Naive B cell (primary cell): ENCODE data around the gene OTOGL. TPM values are rescaled to one million over a fixed set of nuclear protein-coding genes. Genes with fewer than 3 reads are reported as not detected.
"Not testable (repeated sequence)": the region's sequence is repeated elsewhere in the genome, so short reads cannot be mapped to it uniquely, and the experiment has no call there.

Source experiments
- ATAC-seq, 2 donors: fragments of 150-1000 bp; cut with Tn5 transposase; 2 replicates each; pipeline ENCODE4 v1.10.0; 2021; ENCODE audit warnings: low read depth in 2 of 2, mild to moderate bottlenecking in 2 of 2, moderate library complexity in 2 of 2
- DNase-seq: peaks from one replicate; pipeline ENCODE4 v3.0.0; 2022
- H3K27ac Mint-ChIP-seq, 6 donors: one replicate each; pipeline ENCODE4 v1.8.0; 2020 to 2022; ENCODE audit warnings: mild to moderate bottlenecking in 6 of 6, mixed read lengths in 6 of 6, moderate library complexity in 5 of 6, inconsistent platforms in 2 of 6
- H3K27me3 Mint-ChIP-seq, 3 donors: one replicate each; pipeline ENCODE4 v1.8.0; 2021 to 2022; ENCODE audit warnings: mixed read lengths in 3 of 3, mild to moderate bottlenecking in 1 of 3
- H3K36me3 Mint-ChIP-seq, 2 donors: one replicate each; pipeline ENCODE4 v1.8.0; 2020 to 2022; ENCODE audit warnings: mixed read lengths in 2 of 2, inconsistent platforms in 1 of 2, mild to moderate bottlenecking in 1 of 2
- H3K4me1 Mint-ChIP-seq, 3 donors: one replicate each; pipeline ENCODE4 v1.8.0; 2020 to 2022; ENCODE audit warnings: mixed read lengths in 3 of 3, inconsistent platforms in 1 of 3, mild to moderate bottlenecking in 1 of 3, moderate library complexity in 1 of 3
- H3K4me3 Mint-ChIP-seq, 8 donors: one replicate each; pipeline ENCODE4 v1.8.0; 2020 to 2022; ENCODE audit warnings: mild to moderate bottlenecking in 8 of 8, mixed read lengths in 8 of 8, moderate library complexity in 8 of 8, inconsistent platforms in 2 of 8
- H3K9me3 Mint-ChIP-seq, 7 donors: one replicate each; pipeline ENCODE4 v1.8.0; 2020 to 2022; ENCODE audit warnings: mixed read lengths in 7 of 7, mild to moderate bottlenecking in 5 of 7, inconsistent platforms in 2 of 7, moderate library complexity in 1 of 7
- polyA plus RNA-seq, 6 donors: library from polyadenylated mRNA; unstranded; fragments of 300-500 nt; fragmentation: Illumina TruSeq; gene quantifications; one replicate each; pipeline ENCODE4 v1.2.3, GENCODE V29; 2021; ENCODE audit warnings: low read depth in 6 of 6

Gene OTOGL
- polyA plus RNA-seq, 6 donors from 2014 or later: not detected

DNA sequence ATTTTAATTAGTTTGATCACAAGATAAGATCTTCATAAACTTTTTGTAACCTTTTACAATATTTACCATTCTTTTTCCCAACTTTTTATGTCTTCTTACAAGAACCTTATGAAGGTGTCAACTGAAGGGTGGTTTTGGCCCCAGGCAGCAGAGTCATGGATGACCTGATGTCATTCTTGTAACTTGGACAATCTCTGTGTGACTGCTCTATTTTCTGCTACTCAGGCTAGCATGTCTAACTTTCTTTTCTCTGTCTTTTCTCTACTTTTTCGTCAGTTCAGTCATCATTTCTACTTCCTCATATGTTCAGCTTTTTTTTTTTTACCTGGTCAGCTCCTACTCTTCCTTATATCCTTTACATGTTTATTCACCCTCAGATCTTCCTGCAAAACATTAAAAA, 194.0 kb downstream of the OTOGL start:
- Mint-ChIP-seq H3K36me3 (no peaks in the 10 kb centered on the region), H3K9me3 (peaks cover 0 to 4% (median 0%) of the 10 kb centered on the region in 7 donors), H3K4me3 (no peak overlapping the region), H3K27ac (no peak overlapping the region), H3K27me3 (peaks cover 0 to 3% (median 0%) of the 10 kb centered on the region in 3 donors), H3K4me1 (no peaks in the 10 kb centered on the region)
- no peak for ATAC-seq
- no peak for DNase-seq

DNA sequence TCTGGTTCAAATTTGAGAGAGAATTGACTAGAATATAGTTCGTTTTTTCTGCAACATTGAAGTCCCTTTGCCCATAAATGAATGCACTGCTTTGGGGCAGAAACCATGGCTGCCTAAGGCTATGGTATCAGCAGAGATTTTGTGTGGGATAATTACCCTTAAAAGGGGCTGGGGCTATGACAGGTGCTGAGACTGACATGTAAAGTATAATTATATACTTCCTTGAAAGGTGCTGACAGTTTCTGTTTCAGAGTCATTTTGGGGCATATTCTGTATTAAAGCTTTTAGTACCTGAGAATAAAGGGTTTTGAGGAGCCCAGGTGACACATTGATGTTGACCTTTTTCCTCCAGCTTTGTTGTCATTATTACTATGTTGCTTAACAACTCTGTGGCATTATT, 194.4 kb downstream of the OTOGL start:
- H3K4me3 Mint-ChIP-seq: no peak overlapping the region
- ATAC-seq: no peak
- H3K9me3 Mint-ChIP-seq: peaks cover 0 to 4% (median 0%) of the 10 kb centered on the region in 7 donors
- DNase-seq: no peak
- H3K4me1 Mint-ChIP-seq: no peaks in the 10 kb centered on the region
- no peak overlapping the region for H3K27ac Mint-ChIP-seq
- peaks cover 0 to 3% (median 0%) of the 10 kb centered on the region in 3 donors for H3K27me3 Mint-ChIP-seq
- no peaks in the 10 kb centered on the region for H3K36me3 Mint-ChIP-seq

DNA sequence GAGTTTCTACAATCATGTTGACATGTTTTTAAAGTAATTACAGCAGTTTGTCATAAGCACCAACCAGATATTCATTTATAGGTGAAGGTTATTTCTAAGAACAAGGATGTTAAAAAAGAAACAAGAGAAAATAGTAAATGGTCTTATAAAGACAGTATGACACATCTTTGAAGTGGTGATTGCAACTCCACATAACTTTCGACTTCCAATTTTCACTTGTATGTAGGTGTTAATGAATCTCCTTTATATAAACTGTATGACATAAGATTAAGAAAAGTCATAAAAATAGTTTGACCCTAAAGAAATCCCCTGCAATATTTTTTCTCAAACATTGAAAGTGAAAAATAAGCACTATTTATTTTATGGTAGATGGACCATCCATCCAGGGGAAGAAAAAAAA, 199.9 kb downstream of the OTOGL start:
- no peaks in the 10 kb centered on the region for H3K36me3 Mint-ChIP-seq
- no peak for DNase-seq
- H3K4me3 Mint-ChIP-seq: no peak overlapping the region
- no peak overlapping the region for H3K27ac Mint-ChIP-seq
- no peaks in the 10 kb centered on the region for H3K27me3 Mint-ChIP-seq
- ATAC-seq: no peak
- H3K4me1 Mint-ChIP-seq: no peaks in the 10 kb centered on the region
- H3K9me3 Mint-ChIP-seq: peaks cover 0 to 2% (median 0%) of the 10 kb centered on the region in 7 donors

DNA sequence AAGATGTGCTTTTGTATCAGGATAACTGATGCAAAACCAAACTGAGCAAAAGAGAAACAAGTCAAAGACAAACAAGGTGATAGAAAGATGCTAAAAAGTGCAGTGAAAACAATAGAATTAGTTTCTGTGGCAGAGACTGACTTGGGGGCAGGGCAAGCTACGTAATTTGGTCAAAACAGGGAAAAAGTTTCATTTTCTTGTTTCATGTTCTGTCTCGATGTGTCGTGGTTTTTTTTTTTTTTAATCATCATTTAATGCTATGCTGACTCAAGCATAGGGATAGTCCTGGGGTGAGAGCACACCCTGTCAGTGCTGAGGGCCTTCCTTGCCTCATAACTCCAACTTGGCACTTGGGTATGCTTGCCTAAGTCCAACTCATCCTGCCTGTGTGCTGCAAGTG, 200.6 kb downstream of the OTOGL start:
- ATAC-seq: no peak
- DNase-seq: no peak
- H3K9me3 Mint-ChIP-seq: peaks cover 0 to 2% (median 0%) of the 10 kb centered on the region in 7 donors
- no peaks in the 10 kb centered on the region for H3K36me3 Mint-ChIP-seq
- H3K4me3 Mint-ChIP-seq: no peak overlapping the region
- no peak overlapping the region for H3K27ac Mint-ChIP-seq
- no peaks in the 10 kb centered on the region for H3K27me3 Mint-ChIP-seq
- no peaks in the 10 kb centered on the region for H3K4me1 Mint-ChIP-seq

DNA sequence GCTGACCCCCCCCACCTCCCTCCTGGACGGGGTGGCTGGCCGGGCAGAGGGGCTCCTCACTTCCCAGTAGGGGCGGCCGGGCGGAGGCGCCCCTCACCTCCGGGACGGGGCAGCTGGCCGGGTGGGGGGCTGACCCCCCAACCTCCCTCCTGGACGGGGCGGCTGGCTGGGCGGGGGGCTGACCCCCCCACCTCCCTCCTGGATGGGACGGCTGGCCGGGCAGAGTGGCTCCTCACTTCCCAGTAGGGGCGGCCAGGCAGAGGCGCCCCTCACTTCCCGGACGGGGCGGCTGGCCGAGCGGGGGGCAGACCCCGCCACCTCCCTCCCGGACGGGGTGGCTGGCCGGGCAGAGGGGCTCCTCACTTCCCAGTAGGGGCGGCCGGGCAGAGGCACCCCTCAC, 208.1 kb downstream of the OTOGL start:
- not testable (repeated sequence) for H3K27me3 Mint-ChIP-seq, H3K9me3 Mint-ChIP-seq, H3K4me3 Mint-ChIP-seq, H3K27ac Mint-ChIP-seq, DNase-seq, ATAC-seq, H3K36me3 Mint-ChIP-seq, H3K4me1 Mint-ChIP-seq

DNA sequence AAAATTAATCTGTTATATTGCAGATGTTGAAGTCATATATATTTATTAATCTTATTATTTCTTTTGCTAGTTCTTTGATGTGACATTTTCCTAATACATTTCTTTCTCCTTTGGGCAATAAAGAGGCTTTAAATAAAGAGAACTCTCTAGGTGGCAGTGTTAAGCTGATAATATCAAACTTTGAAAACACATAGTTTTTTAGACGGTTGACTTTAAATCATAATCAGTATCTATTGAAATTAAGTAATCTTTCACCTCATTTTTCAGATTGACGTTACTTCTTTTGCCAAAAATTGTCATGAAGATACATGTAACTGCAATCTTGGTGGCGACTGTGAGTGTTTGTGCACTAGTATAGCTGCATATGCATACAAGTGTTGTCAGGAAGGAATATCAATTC, 213.9 kb downstream of the OTOGL start:
- Mint-ChIP-seq H3K27ac (no peak overlapping the region), H3K36me3 (no peaks in the 10 kb centered on the region), H3K27me3 (no peaks in the 10 kb centered on the region), H3K4me3 (no peak overlapping the region), H3K4me1 (no peaks in the 10 kb centered on the region), H3K9me3 (peaks cover 0 to 5% (median 0%) of the 10 kb centered on the region in 7 donors)
- DNase-seq (no peak), ATAC-seq (no peak)

DNA sequence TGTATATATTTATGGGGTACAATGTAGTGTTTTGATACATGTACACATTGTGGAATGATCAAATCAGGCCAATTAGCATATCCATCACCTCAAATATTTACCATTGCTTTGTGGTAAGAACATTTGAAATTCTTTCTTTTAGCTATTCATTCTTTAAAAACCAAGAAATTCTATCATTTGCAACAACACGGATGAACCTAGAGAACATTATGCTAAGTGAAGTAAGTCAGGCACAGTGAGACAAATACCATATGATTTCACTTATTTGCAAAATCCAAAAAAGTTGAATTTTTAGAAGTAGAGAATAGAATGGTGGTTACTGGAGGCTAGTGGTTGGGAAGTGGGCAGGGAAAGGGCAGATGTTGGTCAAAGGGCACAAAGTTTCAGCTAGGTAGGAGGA, 215.4 kb downstream of the OTOGL start:
- H3K27ac Mint-ChIP-seq: no peak overlapping the region
- no peaks in the 10 kb centered on the region for H3K36me3 Mint-ChIP-seq
- no peaks in the 10 kb centered on the region for H3K4me1 Mint-ChIP-seq
- peak overlapping the region in 1 of 8 donors; percentile 1 for H3K4me3 Mint-ChIP-seq
- ATAC-seq (no peak), DNase-seq (no peak)
- no peaks in the 10 kb centered on the region for H3K27me3 Mint-ChIP-seq
- peaks cover 0 to 3% (median 0%) of the 10 kb centered on the region in 7 donors for H3K9me3 Mint-ChIP-seq

DNA sequence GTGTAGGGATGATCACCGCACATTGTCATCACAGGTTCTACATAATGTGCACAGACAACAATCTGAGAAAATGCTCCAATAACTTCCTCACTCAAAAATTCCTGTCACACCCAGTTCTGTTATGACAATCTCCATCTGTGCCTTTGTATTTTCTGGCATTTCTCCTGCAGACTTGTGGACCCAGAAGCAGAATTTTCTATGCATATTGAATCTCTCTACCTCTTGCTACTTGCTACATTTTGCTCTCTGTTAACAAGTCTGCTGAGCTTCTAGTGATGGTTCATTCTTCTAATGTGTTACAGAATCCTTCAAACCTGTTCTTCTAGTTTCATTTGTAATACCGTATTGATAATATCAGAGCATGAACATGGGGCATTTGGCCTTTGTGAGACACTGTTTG, 216.9 kb downstream of the OTOGL start:
- no peak for DNase-seq
- no peak overlapping the region for H3K4me3 Mint-ChIP-seq
- no peaks in the 10 kb centered on the region for H3K9me3 Mint-ChIP-seq
- no peak for ATAC-seq
- no peaks in the 10 kb centered on the region for H3K27me3 Mint-ChIP-seq
- H3K36me3 Mint-ChIP-seq: no peaks in the 10 kb centered on the region
- no peak overlapping the region for H3K27ac Mint-ChIP-seq
- no peaks in the 10 kb centered on the region for H3K4me1 Mint-ChIP-seq

DNA sequence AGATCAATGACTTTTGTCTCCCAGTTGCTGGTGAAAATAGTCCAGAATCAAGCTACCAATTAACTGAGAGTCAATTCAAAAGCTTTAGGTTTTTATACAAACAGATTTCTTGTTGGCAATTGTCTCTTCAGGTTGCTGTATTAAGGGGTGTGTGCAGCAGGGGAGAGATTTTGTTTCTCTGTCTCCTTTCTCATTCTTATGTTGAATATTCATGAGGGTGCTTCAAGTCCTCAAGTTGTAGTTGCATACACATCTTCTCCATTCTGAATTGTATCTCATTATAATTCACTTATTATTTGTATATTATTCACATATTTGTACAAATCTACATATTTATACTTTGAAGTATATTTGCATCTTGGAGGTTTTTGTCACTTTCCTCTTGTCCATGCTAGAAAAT, 218.0 kb downstream of the OTOGL start:
- Mint-ChIP-seq H3K9me3 (no peaks in the 10 kb centered on the region), H3K4me1 (no peaks in the 10 kb centered on the region), H3K4me3 (no peak overlapping the region), H3K27me3 (no peaks in the 10 kb centered on the region), H3K36me3 (no peaks in the 10 kb centered on the region), H3K27ac (no peak overlapping the region)
- DNase-seq (no peak), ATAC-seq (no peak)

DNA sequence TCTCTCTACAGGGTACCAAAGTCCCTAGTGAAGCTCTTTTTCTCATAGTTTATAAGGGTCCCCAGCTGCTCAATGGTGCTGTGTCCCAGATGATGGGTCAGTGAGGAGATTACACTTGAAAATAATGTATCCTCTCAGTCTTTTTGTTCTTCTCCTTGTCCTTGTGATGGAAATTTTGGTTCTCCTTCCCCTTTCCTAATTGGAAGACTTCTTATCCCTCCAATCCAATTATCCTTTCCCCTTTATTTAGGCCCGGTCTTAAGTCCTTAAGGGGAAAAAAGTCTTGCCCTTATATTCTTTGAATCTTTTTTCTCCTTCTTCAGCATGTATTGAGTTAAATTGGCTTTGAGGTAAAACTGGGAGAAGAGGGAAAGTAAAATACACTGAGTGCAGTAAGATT, 218.6 kb downstream of the OTOGL start:
- Mint-ChIP-seq H3K27ac (no peak overlapping the region), H3K4me1 (no peaks in the 10 kb centered on the region), H3K4me3 (no peak overlapping the region), H3K9me3 (no peaks in the 10 kb centered on the region), H3K27me3 (no peaks in the 10 kb centered on the region), H3K36me3 (no peaks in the 10 kb centered on the region)
- ATAC-seq (no peak), DNase-seq (no peak)

DNA sequence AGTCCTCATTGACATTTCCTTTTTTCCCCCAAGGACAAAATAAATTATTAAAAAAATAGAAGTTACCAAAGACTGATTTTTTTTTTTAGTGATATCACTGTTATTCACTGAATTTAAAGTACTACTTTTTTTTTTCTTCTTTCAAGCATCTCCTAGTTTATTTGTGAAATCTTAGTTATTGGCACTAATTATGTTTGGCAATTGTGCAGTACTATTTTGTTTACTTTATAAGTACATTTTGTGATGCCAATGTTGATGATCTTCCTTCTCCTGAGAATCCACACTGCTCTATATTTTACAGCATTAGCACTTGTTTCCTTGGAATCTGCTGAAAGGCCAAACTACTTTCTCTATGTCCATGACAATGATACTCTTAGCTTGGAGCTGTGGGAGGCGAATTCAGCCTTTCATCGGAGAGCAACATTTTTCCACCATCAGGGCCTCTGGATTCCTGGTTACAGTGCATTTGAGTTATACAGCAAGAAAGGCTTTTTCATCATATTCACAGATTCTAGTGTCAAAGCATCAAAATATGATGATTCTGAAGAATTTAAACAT, 220.9 kb downstream of the OTOGL start:
- Mint-ChIP-seq H3K4me3 (no peak overlapping the region), H3K27ac (no peak overlapping the region), H3K27me3 (no peaks in the 10 kb centered on the region), H3K9me3 (no peaks in the 10 kb centered on the region), H3K4me1 (no peaks in the 10 kb centered on the region), H3K36me3 (no peaks in the 10 kb centered on the region)
- ATAC-seq: no peak
- DNase-seq: no peak

DNA sequence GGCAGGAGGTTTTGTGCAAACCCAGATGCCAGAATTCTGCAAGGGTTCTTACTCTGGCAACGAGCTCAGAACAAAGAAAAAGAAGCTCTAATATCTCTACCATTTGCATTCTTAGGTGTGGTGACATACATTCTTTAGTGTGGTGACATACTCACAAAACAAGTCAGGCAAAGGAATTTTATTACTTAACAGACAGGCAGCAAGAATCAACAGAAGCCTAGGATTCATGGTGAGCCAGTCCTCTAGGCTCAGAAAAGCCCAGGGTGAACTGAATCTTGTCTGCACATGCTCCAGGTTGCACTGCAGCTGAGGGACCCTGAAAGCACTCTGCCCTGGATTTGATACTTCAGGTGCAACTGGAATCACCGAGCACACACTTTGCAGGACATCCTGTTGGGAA, 222.3 kb downstream of the OTOGL start:
- Mint-ChIP-seq H3K4me1 (no peaks in the 10 kb centered on the region), H3K4me3 (no peak overlapping the region), H3K36me3 (no peaks in the 10 kb centered on the region), H3K27ac (no peak overlapping the region), H3K9me3 (no peaks in the 10 kb centered on the region), H3K27me3 (no peaks in the 10 kb centered on the region)
- ATAC-seq (no peak), DNase-seq (no peak)

DNA sequence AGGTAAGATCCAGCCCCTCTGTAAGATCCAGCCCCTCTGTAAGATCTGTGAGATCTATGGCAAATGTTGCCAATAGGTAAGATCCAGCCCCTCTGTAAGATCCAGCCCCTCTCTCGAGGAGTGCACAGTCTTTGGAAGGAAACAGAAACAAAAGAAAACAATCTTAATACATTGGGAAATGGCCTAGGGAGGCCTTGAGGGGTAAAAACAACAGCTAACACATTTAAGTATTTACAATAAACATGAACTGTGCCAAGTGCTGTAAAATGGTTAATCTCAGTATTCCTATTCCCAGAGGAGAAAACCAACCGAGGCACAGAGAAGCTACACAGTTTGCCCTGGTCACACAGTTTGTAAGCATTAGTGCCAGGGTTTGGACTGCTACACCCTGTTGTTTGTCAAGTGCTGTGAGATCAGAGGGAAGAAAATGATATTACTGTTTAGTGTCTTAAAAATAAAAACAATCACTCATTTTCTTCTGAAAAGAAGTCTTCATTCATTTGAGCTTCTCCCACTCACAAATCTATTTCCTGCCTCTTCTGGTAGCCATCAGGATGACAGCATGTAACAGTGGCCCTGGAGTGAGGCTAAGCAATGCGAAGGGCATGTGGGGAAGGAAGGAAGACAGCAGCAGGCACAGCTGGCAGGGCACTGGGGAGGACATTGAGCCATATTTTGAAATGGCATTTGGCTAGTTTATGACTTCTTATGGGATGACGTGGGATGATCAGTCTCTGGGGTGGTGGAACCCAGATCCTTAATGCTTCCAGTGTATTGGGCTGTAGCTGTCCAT, 226.0 kb downstream of the OTOGL start:
- Mint-ChIP-seq H3K36me3 (no peaks in the 10 kb centered on the region), H3K9me3 (peaks cover 0 to 1% (median 0%) of the 10 kb centered on the region in 7 donors), H3K27me3 (no peaks in the 10 kb centered on the region), H3K4me1 (no peaks in the 10 kb centered on the region), H3K27ac (no peak overlapping the region), H3K4me3 (no peak overlapping the region)
- ATAC-seq: no peak
- no peak for DNase-seq

DNA sequence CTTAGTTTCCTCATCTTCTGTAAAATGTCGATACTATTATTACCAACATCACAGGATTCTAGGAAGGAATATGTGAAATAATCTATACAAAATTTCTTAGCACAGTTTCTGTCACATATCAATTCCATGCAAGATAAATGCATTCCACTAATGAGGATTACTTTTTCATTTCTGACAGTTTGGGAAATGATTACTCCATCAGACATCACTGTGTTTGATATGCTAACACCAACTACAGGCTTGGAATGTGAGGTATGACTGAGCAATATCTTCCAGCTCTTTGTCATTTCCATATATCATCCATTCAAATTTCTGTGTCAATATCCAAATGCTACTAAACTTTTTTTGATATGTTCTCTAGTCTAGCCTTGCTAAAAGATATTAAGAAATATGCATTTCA, 233.5 kb downstream of the OTOGL start:
- ATAC-seq: no peak
- H3K27ac Mint-ChIP-seq: no peak overlapping the region
- H3K4me3 Mint-ChIP-seq: no peak overlapping the region
- no peaks in the 10 kb centered on the region for H3K36me3 Mint-ChIP-seq
- H3K4me1 Mint-ChIP-seq: no peaks in the 10 kb centered on the region
- DNase-seq: no peak
- H3K27me3 Mint-ChIP-seq: peaks cover 0 to 3% (median 0%) of the 10 kb centered on the region in 3 donors
- H3K9me3 Mint-ChIP-seq: peaks cover 0 to 5% (median 1%) of the 10 kb centered on the region in 7 donors
